Heart left ventricle (tissue), 16 donors: ENCODE results near the gene BAIAP3. TPM values are rescaled to one million over a fixed set of nuclear protein-coding genes. Genes with fewer than 3 reads are reported as not detected.

Experiments
- ATAC-seq, 4 donors: fragments of 200-7000 bp; cut with Tn5 transposase; one replicate each; pipeline ENCODE4 v1.9.1; 2020 to 2022; ENCODE audit warnings: moderate library complexity in 4 of 4, mild to moderate bottlenecking in 3 of 4, moderate number of reproducible peaks in 1 of 4
- DNase-seq, 5 donors: peaks; one replicate each; pipeline ENCODE4 v3.0.0-alpha.2; 2020
- H3K27ac ChIP-seq, 12 donors: fragments of 200-600 bp; sonication (generic) in 4 of 12; one replicate each; pipeline versions ENCODE4 v1.5.0 to v1.8.0; 2016 to 2022; ENCODE audit warnings: mild to moderate bottlenecking in 2 of 12
- H3K27me3 ChIP-seq, 9 donors: fragments of 200-600 bp; sonication (generic) in 2 of 9; one replicate each; pipeline versions ENCODE4 v1.5.1 to v1.8.0; 2016 to 2022; ENCODE audit warnings: mild to moderate bottlenecking in 3 of 9
- H3K36me3 ChIP-seq, 9 donors: fragments of 200-600 bp; sonication (generic) in 2 of 9; one replicate each; pipeline versions ENCODE4 v1.5.0 to v1.8.0; 2018 to 2022; ENCODE audit warnings: mild to moderate bottlenecking in 2 of 9
- H3K4me1 ChIP-seq, 12 donors: fragments of 200-600 bp; sonication (generic) in 4 of 12; one replicate each; pipeline versions ENCODE4 v1.5.0 to v1.8.0; 2016 to 2022; ENCODE audit warnings: mild to moderate bottlenecking in 3 of 12
- H3K4me3 ChIP-seq, 12 donors: fragments of 200-600 bp; sonication (generic) in 4 of 12; one replicate each; pipeline versions ENCODE4 v1.5.0 to v1.8.0; 2017 to 2022; ENCODE audit warnings: mild to moderate bottlenecking in 9 of 12, moderate library complexity in 4 of 12
- H3K9me3 ChIP-seq, 12 donors: fragments of 200-600 bp; sonication (generic) in 4 of 12; one replicate each; pipeline versions ENCODE4 v1.5.0 to v1.8.0; 2016 to 2022; ENCODE audit warnings: mild to moderate bottlenecking in 1 of 12
- CTCF ChIP-seq, 12 donors: fragments of 200-600 bp; sonication (generic) in 4 of 12; IDR thresholded peaks; one replicate each; pipeline versions ENCODE4 v1.5.0 to v1.8.0; 2018 to 2022; ENCODE audit warnings: antibody characterized with exemption in 12 of 12, mild to moderate bottlenecking in 5 of 12
- POLR2A ChIP-seq, 2 donors: fragments of 450-650 bp; IDR thresholded peaks; one replicate each; pipeline ENCODE4 v1.6.1; 2017; ENCODE audit warnings: antibody characterized with exemption in 2 of 2, mild to moderate bottlenecking in 2 of 2, moderate library complexity in 2 of 2
- WGBS, 4 donors: extraction: QIAGEN DNeasy Blood & Tissue Kit in 2 of 4; methylation state at CpG; one replicate each; pipeline versions ENCODE4 v1.1.5 to v1.1.7; 2013 to 2018; 5-methylcytosine and 5-hydroxymethylcytosine counted together
- intact Hi-C, 10 donors: fragments of 100-400 bp; cut with DNase I; formaldehyde crosslinking; loops; one replicate each; pipeline versions ENCODE4 v1.11.1 to v1.14.2; 2022
- long read RNA-seq, 3 donors: library from polyadenylated mRNA; unstranded; transcript quantifications; one replicate each; pipeline ENCODE4 v2.0.0, GENCODE V29; 2020 to 2021
- polyA plus RNA-seq, 2 donors: library from polyadenylated mRNA; stranded (reverse); fragments of 200-250 nt; gene quantifications; one replicate each; pipeline ENCODE4 v1.2.3, GENCODE V29; 2013
- total RNA-seq, 9 donors: library from RNA; depleted of rRNA in 2 of 9; stranded (reverse); fragments of >200 nt in 2 of 9; fragmentation: NEBNext Ultra II Directional in 3 of 9; extraction: Animal tissue kit (Norgen Biotek cat#: 25700) in 3 of 9; gene quantifications; one replicate each; pipeline versions ENCODE4 v1.1.0 to v1.2.4, GENCODE V29; 2016 to 2023
- donor health status: ischemic (EF 13 %, LVEDD 7.1; RV severe dilation, severe dysfunction).
- donor health status: healthy with polysubstance abuse.
- donor health status: DM: no; HTN: yes; CAD: no.
- donor health status: DM: no; HTN: no; CAD: no.
- donor health status: ischemic (EF 25% LVEDD 6.9; RV normal size, moderate dysfunction).
- donor health status: ischemic (EF 25% LVEDD 5.7; RV mildly dilated, moderate dysfunction).
- donor health status: healthy.
- donor health status: DM: yes; HTN: yes; CAD: no.
- donor health status: ischemic (EF 35%, LVEDD 5.7; RV mildly dilated, moderate dysfunction).
- donor health status: nonischemic (EF 11% LVEDD 7.7; RV severe dilation, severe dysfunction).
- donor health status: DM: yes; HTN: yes; CAD: no.
- donor health status: PGD.
- donor health status: ischemic (EF 29% LVEDD 5.4; RV normal size, mild dysfunction).
- donor health status: nonischemic (EF 23%, LVEDD 6.1; RV moderate dilation, normal function).

The BAIAP3 gene
- total RNA-seq = 1 to 10 TPM in 8 of 9 donors, under 1 TPM in 1; 0.88 to 4.0 (median 2.6) TPM
- 1 to 10 TPM; 1.7 to 2.6 TPM for polyA plus RNA-seq
- long read RNA-seq, donor 1, partial matches to known transcripts = 10 of 11 reads
- long read RNA-seq, donor 1, other reads (novel, unspliced or antisense) = 0 of 11 reads
- long read RNA-seq, donor 2, partial matches to known transcripts = 2 of 2 reads
- long read RNA-seq, donor 2, other reads (novel, unspliced or antisense) = 0 of 2 reads
- long read RNA-seq, donor 3, partial matches to known transcripts = 2 of 4 reads
- long read RNA-seq, donor 3, other reads (novel, unspliced or antisense) = 2 of 4 reads

GRCh38 chr16:1333149-1333812 is at the start of gene BAIAP3:
Gene BAIAP3, plus strand, starts transcription at chr16:1333645. Its CDS starts 4,905 bp downstream, at chr16:1338550.
- intact Hi-C loops = no loop called here
- Histone ChIP-seq H3K4me1 (peaks cover 0 to 38% (median 25%) of the 10 kb centered on the region in 12 donors), H3K4me3 (peak within 1 kb of the TSS; percentile 41 to 65 (median 56)), H3K36me3 (no peaks in the 10 kb centered on the region), H3K27me3 (peaks cover 8 to 47% (median 30%) of the 10 kb centered on the region in 9 donors), H3K27ac (peak within 1 kb of the TSS in 9 of 12 donors; percentile 7 to 83 (median 66)), H3K9me3 (peaks cover 0 to 6% (median 0%) of the 10 kb centered on the region in 12 donors)
- ATAC-seq (peak; percentile 15 to 83 (median 58)), DNase-seq (peak in 3 of 5 donors; percentile 53 to 58 (median 58))
- peak in 1 of 2 donors; percentile 67 for TF ChIP-seq POLR2A (IDR thresholded peaks at IDR 0.05)
- TF ChIP-seq CTCF (IDR thresholded peaks at IDR 0.05) = no peak
- WGBS, 4 donors = 2 to 3% methylated on average over 83 of the region's 83 CpGs; no CpG with 5 or more reads in 2 of the 4 donors

GRCh38 chr16:1283996-1284616 is 49.3 kb upstream of the BAIAP3 start:
- ATAC-seq = no peak
- 71 to 93% (median 76%) methylated on average over 7 to 16 of the region's 16 CpGs for WGBS, 4 donors
- DNase-seq = no peak

GRCh38 chr16:1285669-1286512 is 47.6 kb upstream of the BAIAP3 start:
- intact Hi-C loops = no loop called here
- Histone ChIP-seq H3K4me1 (peaks cover 0 to 8% (median 0%) of the 10 kb centered on the region in 12 donors), H3K27ac (no peak overlapping the region), H3K4me3 (no peak overlapping the region), H3K36me3 (no peaks in the 10 kb centered on the region), H3K9me3 (no peaks in the 10 kb centered on the region), H3K27me3 (peaks cover 10 to 62% (median 36%) of the 10 kb centered on the region in 9 donors)
- WGBS, 4 donors = 72 to 79% (median 76%) methylated on average over 30 to 38 of the region's 38 CpGs
- no peak for ATAC-seq
- no peak for TF ChIP-seq CTCF (IDR thresholded peaks at IDR 0.05)
- no peak for TF ChIP-seq POLR2A (IDR thresholded peaks at IDR 0.05)
- DNase-seq = peak in 1 of 5 donors; percentile 57

More at GRCh38 chr16:1283996-1284616, 49.3 kb upstream of the BAIAP3 start:
- Histone ChIP-seq H3K36me3 (no peaks in the 10 kb centered on the region), H3K4me3 (no peak overlapping the region), H3K9me3 (no peaks in the 10 kb centered on the region), H3K4me1 (peaks cover 0 to 5% (median 0%) of the 10 kb centered on the region in 12 donors), H3K27me3 (peaks cover 8 to 53% (median 19%) of the 10 kb centered on the region in 9 donors), H3K27ac (no peak overlapping the region)
- intact Hi-C loops = no loop called here
- TF ChIP-seq CTCF (IDR thresholded peaks at IDR 0.05) (no peak), POLR2A (IDR thresholded peaks at IDR 0.05) (no peak)
